Stimulated activated naive CD4-positive, alpha-beta T cell treated with Interleukin-2 at 50 U/mL for 16 hours (primary cell): ENCODE results near the gene STK11IP.

Experiments
- DNase-seq: peaks from one replicate; lab custom pipeline; 2025; lab: John Stamatoyannopoulos, UW

STK11IP gene

GRCh38 chr2:219616550-219616949, 18.9 kb downstream of the STK11IP start:
- no peak for DNase-seq

- no peak for DNase-seq
These were observed 21.1 kb downstream of the STK11IP start for GRCh38 chr2:219618733-219619122.

GRCh38 chr2:219619235-219619634, 21.6 kb downstream of the STK11IP start:
- no peak for DNase-seq

- DNase-seq: no peak
These were observed 22.9 kb downstream of the STK11IP start for GRCh38 chr2:219620546-219620945.

- no peak for DNase-seq
These were observed 24.3 kb downstream of the STK11IP start for GRCh38 chr2:219621935-219622334.

GRCh38 chr2:219622472-219622871, 24.8 kb downstream of the STK11IP start:
- DNase-seq: no peak

- DNase-seq: no peak
These were observed 26.9 kb downstream of the STK11IP start for GRCh38 chr2:219624565-219624964.

- DNase-seq: no peak
These were observed 27.5 kb downstream of the STK11IP start for GRCh38 chr2:219625179-219625578.

GRCh38 chr2:219626540-219626939, 28.9 kb downstream of the STK11IP start:
- no peak for DNase-seq

- DNase-seq: no peak
These were observed 29.7 kb downstream of the STK11IP start, which contains the start of gene SLC4A3 for GRCh38 chr2:219627103-219628100. TSS of gene SLC4A3 (plus strand) at chr2:219627630. CDS start at chr2:219627993, 363 bp downstream.

GRCh38 chr2:219628235-219628985, 30.8 kb downstream of the STK11IP start:
- no peak for DNase-seq

GRCh38 chr2:219628986-219629901, 31.6 kb downstream of the STK11IP start:
- no peak for DNase-seq

- DNase-seq: no peak
These were observed 32.5 kb downstream of the STK11IP start for GRCh38 chr2:219629976-219630695.

GRCh38 chr2:219630770-219631405, 33.2 kb downstream of the STK11IP start:
- no peak for DNase-seq

- DNase-seq: no peak
These were observed 33.8 kb downstream of the STK11IP start for GRCh38 chr2:219631406-219631891.

GRCh38 chr2:219631904-219632759, 34.5 kb downstream of the STK11IP start:
- no peak for DNase-seq

- no peak for DNase-seq
These were observed 35.1 kb downstream of the STK11IP start for GRCh38 chr2:219632760-219633105.

- no peak for DNase-seq
These were observed 35.8 kb downstream of the STK11IP start for GRCh38 chr2:219633276-219634065.
